Stimulated activated CD4-positive, alpha-beta T cell treated with anti-CD3 and anti-CD28 coated beads, TNF-alpha, amount 100 ng/mL, for 24 hours (primary cell): ENCODE data around the gene BPIFB3.

Experiments used
- DNase-seq, 3 experiments: peaks; one replicate each; pipeline ENCODE4 v3.0.0-alpha.2; 2020; ENCODE audit warnings: low read depth in 3 of 3

The BPIFB3 gene

DNA sequence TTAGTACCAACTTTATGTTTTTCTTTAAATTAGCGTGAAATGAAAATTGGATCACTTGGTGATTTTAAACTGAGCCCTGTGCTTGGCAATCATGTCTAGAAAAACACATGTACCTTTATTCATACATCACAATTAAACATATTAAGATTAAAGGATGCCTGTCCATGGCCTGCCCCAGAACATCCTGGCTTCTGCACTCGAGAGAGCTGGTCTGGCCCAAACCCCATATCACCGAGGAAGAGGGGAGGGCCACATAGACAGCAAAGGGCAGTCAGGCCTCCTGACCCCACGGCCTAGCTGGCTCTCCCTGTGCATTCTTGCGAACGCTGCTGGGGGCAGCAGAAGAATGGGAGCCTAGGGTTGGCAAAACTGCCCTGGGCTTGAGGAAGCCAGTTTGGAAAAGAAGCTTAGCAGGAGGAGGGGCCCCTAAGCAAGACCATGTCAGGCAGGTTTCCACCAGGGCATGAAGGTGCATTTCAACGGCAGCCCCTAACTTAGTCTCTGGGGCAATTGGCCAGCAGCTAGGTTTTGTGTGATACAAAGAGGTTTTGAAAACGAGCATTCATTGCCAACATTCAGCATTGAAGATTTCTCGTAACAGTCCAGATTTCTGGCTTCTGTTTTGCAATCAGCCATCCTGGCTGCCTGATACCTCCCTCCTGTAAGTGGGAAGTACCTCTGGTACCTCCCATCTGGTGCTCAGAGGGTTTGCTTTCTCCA lies 8.6 kb downstream of the BPIFB3 start:
- no peak for DNase-seq

DNA sequence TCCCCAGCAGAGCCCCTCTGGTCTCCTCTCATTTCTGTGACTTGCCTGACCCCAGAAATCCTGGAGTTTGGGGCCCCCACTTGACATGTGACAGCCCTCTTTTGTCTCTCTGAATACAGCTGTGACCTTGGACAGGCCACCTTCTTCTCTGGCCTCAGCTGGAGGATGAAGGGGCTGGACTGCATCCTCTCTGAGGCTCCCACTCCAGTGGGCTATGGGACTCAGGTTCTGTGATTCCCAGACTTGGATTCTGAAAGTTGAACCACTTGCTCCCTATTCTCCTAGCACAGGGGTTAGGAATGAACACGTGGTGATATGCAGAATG lies 9.1 kb downstream of the BPIFB3 start:
- DNase-seq, result no peak

DNA sequence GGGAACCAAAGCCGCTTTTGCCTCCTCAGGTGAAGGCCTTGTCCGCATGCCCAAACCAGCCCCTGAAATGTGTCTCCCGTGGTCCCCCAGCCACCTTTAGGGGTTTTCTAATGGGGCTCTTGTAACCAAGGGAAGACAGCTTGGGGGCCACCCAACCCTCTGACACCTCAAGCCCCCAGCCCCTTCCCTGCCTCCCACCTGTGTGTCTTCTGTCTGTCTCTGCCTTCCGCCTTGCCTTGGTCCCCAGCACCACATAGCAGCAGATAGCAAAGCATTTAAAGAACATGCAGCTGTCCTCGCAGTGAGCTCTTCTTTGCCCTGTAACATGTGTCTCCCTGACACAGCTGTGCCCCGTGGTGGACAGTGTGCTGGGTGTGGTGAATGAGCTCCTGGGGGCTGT lies 9.6 kb downstream of the BPIFB3 start:
- no peak for DNase-seq

DNA sequence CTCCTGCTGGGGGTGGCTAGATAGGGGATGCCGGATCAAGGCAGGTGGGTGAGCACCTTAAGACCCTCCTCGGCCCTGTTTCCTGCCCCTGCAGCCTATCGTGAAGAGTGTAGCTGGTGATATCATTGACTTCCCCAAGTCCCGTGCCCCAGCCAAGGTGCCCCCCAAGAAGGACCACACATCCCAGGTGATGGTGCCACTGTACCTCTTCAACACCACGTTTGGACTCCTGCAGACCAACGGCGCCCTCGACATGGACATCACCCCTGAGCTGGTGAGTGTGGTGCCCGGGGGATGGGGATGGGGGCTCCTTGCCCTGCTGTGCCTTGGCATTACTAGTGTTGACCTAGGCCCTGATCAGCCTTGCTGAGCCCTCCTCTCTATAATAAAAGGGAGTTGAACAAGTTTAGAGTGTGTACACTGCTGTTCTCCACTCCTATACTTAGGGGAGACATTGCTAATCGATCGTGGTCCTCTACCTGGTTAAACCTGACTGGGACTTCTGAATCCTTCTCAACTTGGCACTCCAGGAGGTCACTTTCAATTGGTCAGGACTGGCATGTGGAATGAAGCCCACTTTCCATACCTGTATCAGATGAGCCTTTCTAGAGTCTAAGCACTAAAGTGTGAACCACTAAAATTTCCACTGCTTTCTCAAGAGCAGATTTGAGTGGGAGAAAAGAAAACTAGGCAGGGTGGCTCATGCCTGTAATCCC lies 11.0 kb downstream of the BPIFB3 start:
- DNase-seq, result no peak

DNA sequence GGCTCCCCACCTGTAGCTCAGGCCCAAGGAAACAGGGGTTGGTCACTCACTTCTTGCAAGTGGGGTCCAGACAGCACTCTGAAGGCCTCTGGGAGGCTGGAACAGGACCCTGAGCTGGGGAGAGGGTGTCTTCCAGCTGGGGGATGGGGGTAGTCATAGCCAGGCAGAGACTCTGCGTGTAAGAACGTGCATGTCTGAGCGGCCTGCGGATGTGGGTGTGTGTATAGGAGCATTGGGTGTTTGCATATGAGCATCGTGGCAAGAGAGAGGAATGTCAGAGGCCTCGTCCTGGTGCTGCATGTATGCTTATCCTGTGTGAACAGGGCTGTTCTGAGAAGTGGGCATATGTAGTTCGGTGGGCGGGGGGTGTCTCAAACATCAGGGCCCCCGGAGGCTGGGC lies 12.1 kb downstream of the BPIFB3 start:
- no peak for DNase-seq

DNA sequence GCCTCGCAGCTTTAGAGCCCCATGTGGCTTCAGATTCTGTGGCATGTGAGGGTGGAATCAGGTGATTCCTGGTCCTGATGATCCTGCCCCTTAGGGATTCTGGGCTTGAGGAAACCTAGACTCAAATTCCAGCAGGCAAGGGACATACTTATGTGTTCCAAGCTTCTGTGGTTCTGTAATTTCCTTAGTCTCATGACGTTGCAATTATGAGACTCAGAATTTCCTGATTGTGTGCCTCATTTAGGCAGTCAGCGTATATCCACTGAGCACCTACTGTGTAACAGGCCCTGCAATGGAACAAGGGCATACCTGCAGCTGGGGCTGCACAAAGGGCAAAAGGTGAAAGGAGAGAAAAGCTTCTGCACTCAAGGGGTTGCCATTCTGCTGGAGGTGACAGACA lies 14.1 kb downstream of the BPIFB3 start:
- DNase-seq, result no peak

DNA sequence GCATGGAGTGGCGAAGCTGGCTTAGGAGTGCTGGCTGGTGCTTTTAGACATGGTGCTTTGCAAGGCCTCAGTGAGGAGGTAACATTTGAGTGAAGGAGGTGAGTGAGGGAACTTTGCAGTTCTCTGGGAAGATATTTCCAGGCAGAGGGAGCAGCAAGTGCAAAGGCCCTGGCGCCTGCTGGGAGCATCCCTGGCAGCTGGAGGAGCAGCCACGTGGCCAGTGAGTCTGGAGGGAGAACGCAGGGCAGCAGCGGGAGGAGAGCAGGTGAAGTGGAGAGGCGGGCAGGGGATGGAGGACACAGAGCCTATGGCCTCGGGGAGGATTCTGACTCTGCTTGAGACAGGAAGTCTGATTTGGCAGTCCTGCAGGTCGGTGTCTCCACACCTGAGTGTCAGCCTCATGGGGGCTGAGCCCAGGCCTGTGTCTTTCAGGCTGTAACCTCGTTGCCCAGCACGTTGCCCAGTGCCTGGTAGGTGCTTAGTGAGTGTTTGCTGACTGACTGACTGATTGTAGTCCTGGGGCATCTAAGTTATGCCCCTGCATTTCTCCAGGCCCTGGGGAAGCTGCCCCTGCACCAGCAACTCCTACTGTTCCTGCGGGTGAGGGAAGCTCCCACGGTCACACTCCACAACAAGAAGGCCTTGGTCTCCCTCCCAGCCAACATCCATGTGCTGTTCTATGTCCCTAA lies 14.7 kb downstream of the BPIFB3 start:
- no peak for DNase-seq

DNA sequence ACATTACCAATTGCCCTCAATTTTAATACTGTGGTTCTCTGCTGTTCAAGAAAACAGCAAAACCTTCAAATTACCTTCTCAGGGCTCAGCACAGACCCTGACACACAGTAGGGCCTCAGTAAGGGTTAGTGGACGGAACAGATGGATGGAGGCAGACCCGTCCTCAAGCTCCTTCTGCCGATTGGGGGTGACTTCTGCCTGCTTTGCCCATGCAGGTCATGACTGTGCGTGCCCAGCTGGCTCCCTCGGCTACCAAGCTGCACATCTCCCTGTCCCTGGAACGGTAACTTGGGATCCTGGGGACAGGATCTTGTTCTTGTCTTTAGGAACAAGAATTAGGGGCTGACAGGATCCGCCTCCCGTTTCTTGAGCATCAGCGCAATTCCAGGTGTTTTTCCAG lies 16.0 kb downstream of the BPIFB3 start:
- no peak for DNase-seq

DNA sequence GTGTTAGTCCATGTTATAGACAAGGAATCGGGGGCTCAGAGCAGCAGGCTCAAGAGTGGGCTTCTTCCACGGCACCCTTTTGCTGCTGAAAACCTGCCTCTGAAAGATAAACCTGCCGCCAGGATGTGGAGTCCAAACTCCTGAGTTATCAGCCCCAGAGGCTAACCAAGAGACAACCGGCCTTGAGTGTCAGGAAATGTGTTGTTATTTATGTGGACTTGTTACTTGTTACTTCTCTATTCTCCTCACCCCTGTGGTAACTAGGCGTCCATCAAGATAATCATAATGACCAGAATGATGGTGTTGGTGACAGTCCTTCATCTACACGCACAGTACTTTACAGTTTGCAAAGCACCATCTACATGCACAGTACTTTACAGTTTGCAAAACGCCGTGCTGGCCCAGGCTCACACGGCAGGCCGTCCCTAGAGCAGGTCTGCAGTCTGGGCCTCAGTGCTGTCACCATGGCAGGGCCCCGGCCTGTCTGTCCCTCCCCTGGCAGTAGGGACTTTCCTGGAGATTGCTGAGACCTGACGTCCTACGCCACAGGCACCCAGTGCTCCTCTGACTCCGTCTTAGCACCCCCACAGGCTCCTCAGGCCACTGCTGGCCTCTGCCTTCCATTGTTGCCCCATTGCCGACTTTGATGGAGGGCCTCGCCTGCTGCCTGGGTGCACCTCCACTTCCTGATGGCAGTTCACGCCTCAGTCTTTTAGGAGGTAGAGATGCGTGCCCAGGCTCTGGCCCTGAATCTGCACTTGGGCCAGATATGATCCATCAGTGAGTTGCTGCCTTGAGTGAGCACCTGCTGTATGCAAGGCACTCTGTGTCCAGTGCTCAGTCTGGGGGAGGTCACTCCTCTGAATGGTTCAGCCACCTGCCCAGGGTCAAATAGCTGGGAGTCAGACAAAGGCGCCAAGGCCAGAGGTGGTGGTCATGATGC lies 16.7 kb downstream of the BPIFB3 start:
- DNase-seq, result no peak

DNA sequence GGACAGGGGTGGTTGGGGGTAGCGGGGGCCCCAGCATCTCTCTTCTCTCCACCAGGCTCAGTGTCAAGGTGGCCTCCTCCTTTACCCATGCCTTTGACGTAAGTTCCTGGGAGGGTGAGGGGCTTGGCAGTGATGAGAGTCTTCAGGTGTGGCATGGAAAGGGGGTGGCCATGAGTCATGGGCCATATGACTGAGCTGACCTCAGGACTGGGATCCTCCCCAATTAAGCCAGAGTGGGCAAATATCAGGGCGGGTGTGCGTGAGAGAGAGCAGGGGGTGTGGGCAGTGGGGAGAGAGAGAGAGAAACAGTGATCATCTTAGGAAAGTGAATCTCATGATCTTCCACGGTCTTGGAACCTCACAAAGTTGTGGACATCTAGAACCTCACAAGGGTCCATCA lies 17.5 kb downstream of the BPIFB3 start:
- DNase-seq, result no peak

DNA sequence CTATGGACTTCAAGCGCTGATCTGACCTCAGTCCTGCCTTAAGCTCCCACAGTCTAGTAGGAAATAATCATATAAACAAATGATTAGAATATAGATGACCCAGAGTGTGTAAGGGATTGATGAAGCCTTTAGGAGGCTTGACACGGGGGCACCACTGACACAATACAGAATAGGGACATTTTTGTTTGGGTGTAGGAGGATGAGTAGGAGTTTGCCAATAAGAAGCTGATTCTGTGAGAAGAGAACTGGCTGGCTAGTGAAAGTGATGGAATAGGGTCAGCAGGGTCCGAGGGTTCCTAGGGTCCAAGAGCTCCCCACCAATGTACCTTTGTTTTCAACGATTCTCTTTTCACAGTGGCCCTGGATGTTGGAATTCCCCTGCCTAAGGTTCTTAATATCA lies 18.7 kb downstream of the BPIFB3 start:
- no peak for DNase-seq

DNA sequence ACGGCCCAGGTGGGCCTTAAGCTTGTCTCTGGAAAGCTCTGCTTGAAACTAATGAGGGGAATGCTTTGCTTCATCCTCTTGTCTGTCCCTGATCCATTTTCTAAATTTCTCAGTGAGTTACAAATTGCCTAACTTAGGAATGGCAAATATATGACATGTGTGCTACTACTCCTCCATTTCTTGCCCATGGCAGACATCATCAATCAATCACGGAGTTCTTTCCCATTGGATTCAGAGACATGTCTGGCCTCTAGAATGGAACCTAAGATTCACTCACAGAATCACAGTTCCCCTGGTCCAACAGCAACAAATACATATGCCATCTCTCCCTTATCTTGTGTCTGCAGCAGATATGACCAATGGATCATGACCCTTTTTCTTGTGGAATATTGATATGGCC lies 19.1 kb downstream of the BPIFB3 start:
- no peak for DNase-seq

DNA sequence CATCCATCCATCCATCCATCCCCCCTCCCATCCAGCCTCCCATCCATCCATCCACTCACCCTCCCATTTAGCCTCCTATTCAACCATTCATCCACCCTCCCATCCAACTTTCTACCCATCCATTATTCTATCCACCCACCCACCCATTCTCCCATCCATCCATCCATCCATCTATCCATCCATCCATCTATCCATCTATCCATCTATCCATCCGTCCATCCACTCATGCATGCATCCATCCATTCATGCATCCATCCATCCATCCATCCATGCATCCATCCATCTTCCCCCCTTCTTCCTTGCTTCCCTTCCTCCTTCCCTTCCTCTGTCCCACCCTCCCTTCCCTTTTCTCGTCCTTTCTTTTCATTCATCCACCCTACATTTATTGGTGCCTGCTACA lies 21.0 kb downstream of the BPIFB3 start:
- no peak for DNase-seq

DNA sequence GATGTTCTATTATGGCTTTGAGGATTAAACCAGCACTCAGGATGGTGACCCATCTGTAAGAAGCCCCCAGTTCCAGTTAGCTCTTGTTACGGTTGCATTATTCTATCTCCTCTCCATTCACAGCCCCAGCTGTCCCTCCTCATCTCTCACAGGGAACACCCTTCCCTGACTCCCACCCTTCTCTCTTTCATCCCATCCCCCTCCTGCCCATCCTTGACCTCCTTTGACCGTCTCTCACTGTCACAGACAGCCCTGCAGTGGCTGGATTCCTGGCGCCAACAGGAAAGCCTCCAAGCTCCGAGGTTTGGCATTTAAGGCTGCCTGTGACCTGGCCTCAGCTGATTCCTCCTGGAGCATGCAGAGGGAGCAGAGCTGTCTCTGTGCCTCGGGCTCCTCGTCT lies 21.6 kb downstream of the BPIFB3 start:
- DNase-seq, result no peak

DNA sequence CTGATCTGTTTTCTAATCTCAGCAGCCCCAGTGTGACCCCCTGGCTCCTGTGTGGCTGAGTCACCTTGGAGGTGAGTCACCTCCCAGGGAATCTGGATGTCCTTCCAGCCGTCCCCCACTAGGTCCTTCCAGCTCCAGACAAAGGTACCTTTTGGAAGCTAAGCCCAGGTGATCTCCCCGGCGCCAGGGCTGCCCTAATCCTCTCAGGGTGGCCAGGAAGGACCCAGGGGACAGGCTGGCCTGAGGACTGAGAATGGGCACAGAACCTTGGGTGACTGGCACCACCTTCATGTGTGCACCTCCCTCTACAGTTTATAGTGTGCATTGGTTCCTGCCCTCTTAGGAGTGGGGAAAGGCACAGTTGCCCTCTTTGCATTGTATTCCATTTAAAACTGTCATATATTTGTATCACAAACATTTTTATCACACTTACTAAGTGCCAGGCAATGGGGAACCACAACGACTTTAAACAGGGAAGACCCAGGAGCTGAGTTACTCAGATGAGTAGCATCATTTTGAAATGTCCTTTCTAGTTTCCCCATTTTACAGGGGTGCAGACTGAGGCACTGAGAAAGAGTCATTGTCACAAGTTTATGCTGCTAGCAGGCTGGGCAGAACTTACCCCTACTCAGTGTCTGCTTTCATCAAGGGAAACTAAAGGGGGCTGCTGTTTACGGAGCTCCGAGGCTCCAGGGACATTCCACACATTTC lies 23.1 kb downstream of the BPIFB3 start:
- DNase-seq, result no peak

DNA sequence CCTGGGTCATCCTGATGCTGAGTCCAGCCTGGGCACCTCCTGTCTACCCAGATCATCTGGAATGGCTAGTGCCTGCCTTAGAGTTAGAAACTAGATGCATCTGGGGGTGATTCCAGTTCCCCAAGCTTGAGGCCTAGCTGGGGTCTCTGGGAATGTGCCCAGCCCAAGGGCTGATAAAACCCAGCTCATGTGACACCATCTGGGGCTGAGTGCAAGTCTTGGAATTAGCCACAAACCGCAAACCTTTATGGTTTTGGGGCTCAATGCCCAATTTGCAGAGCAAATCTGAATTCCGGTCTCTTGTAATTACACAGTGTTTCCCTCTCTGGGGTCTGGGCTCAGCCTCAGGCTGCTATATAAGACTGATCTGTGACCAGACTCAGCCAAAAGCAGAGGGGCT lies 25.6 kb downstream of the BPIFB3 start, which contains the start of gene BPIFB4:
BPIFB4 (plus strand) TSS at position 385 of the 400 bp plus-strand sequence. CDS start 1,884 bp downstream, outside the sequence.
- no peak for DNase-seq

DNA sequence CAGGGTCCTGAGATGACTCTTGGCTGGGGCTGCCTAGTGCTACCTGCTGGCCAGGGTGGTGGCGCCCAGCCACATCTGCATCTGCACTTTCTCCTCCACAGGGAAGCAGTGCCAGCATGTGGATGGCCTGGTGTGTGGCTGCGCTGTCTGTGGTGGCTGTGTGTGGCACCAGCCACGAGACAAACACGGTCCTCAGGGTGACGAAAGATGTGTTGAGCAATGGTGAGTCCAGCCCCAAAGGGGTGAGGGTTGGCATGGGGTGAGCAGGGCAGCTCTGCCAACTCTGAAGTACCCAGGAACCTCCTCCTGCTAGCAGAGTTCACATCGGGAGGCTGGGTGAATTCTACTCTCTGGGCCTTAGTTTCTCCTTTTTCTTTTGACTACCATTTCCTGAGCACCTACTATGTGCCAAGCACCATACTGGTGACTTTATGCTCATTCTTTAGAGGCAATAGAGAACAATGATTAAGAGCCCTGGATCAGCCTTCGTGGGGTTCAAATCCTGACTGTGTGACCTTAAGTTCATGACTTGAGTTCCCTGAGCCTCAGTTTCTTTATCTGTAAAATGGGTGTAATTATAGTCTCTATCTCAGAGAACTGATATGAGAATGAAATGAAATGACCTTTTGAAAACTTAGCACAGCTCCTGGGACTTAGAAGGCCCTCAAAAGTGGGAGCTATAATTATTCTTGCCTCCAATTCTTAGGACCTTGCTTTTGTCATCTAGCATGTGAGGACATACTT lies 27.9 kb downstream of the BPIFB3 start:
- DNase-seq, result no peak

DNA sequence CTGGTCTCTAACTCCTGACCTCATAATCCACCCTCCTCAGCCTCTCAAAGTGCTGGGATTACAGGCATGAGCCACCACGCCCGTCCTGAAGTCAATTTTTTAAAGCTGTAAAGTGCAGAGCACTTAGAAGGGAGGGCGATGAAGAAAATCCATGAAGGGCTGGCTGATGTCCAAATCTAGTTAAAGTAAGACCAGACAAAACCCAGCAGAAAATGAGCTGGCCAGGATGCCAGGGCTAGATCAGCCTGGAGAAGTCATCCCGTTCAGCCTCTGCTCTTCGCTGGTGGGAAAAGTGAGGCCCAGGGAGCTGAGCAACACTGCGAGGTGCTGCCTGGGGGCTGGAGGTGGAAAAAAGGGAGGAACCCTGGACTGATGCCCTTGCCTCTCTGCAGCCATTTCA lies 28.8 kb downstream of the BPIFB3 start:
- no peak for DNase-seq

DNA sequence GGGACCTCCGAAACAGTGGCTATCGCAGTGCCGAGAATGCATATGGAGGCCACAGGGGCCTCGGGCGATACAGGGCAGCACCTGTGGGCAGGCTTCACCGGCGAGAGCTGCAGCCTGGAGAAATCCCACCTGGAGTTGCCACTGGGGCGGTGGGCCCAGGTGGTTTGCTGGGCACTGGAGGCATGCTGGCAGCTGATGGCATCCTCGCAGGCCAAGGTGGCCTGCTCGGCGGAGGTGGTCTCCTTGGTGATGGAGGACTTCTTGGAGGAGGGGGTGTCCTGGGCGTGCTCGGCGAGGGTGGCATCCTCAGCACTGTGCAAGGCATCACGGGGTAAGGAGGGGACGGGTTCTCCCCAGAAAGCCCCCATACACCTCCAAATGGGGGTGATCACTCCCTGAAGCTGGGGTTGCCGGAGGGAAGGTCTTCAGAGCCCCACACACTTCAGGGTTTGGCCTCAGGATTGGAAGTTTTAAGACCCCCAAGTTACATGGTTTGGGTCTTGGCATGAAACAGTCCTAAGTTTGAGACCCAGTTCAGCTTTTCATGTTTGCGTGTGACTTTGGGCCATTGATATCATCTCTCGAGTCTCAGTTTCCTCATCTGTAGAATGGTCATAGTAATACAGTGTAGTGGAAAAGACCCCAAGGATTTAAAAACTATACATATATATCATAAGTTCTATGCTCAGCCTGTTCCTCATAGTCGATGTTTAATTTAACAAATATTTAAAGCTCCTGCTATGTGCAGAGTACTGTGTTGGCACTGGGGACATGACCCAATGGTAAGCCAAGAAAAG lies 30.0 kb downstream of the BPIFB3 start:
- no peak for DNase-seq

DNA sequence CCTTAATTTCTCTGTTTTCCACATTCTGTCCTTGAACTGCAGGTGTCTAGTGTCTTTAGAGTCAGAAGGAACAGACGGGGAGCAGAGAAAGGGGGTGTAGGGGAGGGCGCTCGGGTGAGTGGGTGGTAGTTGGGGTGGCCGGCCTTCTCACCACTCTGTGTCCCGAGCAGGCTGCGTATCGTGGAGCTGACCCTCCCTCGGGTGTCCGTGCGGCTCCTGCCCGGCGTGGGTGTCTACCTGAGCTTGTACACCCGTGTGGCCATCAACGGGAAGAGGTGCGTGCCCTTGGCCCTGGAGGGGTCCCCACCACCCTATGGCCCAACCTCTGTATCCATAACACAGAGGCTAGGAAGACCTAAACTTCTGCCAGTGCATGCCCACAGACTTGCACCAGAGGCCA lies 31.0 kb downstream of the BPIFB3 start:
- DNase-seq, result no peak
